ELF-1 (cell line): Measurements from ENCODE around the gene ZFR2.

Source experiments
- DNase-seq: peaks from one replicate; pipeline ENCODE4 v3.0.0-alpha.2; 2016; ENCODE audit warnings: low read depth, low spot score

The ZFR2 gene

GRCh38 chr19:3790941-3791340 is 77.9 kb downstream of the ZFR2 start:
- no peak for DNase-seq

- no peak for DNase-seq
Measured at GRCh38 chr19:3790209-3790734, 78.6 kb downstream of the ZFR2 start.

- DNase-seq = no peak
Measured at GRCh38 chr19:3788996-3789778, 79.7 kb downstream of the ZFR2 start.

GRCh38 chr19:3785938-3786824 is 82.7 kb downstream of the ZFR2 start, which contains the start of gene MATK:
MATK (minus strand) TSS chr19:3786381; CDS start chr19:3785135, 1,246 bp downstream.
- DNase-seq = no peak

GRCh38 chr19:3785451-3785937 is 83.3 kb downstream of the ZFR2 start:
- DNase-seq = no peak

- no peak for DNase-seq
Measured at GRCh38 chr19:3784607-3785450, 84.0 kb downstream of the ZFR2 start.

GRCh38 chr19:3783660-3784584 is 84.9 kb downstream of the ZFR2 start:
- DNase-seq = peak; percentile 82

- no peak for DNase-seq
Measured at GRCh38 chr19:3782903-3783302, 85.9 kb downstream of the ZFR2 start.

- DNase-seq = no peak
Measured at GRCh38 chr19:3782330-3782729, 86.5 kb downstream of the ZFR2 start.

- DNase-seq = no peak
Measured at GRCh38 chr19:3781603-3782002, 87.2 kb downstream of the ZFR2 start.

- DNase-seq = no peak
Measured at GRCh38 chr19:3780786-3781304, 88.0 kb downstream of the ZFR2 start.

- DNase-seq = no peak
Measured at GRCh38 chr19:3778899-3779723, 89.7 kb downstream of the ZFR2 start.

GRCh38 chr19:3778104-3778867 is 90.6 kb downstream of the ZFR2 start:
- DNase-seq = no peak

GRCh38 chr19:3776479-3777040 is 92.3 kb downstream of the ZFR2 start:
- DNase-seq = no peak

- DNase-seq = no peak
Measured at GRCh38 chr19:3775831-3776230, 93.0 kb downstream of the ZFR2 start.

- DNase-seq = no peak
Measured at GRCh38 chr19:3775374-3775711, 93.5 kb downstream of the ZFR2 start.

- DNase-seq = no peak
Measured at GRCh38 chr19:3774621-3775373, 94.0 kb downstream of the ZFR2 start.
